GM10266 (cell line): ENCODE measurements around the gene KCNK13.

ENCODE experiments used
- DNase-seq: peaks from one replicate; pipeline ENCODE4 v3.0.0; 2012; ENCODE audit errors: extremely low spot score
- CTCF ChIP-seq: IDR thresholded peaks from 2 replicates; pipeline ENCODE4 v1.5.1; 2012; ENCODE audit warnings: mild to moderate bottlenecking, low read depth; ENCODE audit not compliant: control insufficient read depth, insufficient read depth; ENCODE audit errors: missing control alignments

KCNK13 gene

GRCh38 chr14:90107789-90108188, 46.0 kb downstream of the KCNK13 start:
- DNase-seq = no peak
- no peak for TF ChIP-seq CTCF

- no peak for TF ChIP-seq CTCF
- no peak for DNase-seq
These were observed 48.1 kb downstream of the KCNK13 start for GRCh38 chr14:90109858-90110257.

DNA sequence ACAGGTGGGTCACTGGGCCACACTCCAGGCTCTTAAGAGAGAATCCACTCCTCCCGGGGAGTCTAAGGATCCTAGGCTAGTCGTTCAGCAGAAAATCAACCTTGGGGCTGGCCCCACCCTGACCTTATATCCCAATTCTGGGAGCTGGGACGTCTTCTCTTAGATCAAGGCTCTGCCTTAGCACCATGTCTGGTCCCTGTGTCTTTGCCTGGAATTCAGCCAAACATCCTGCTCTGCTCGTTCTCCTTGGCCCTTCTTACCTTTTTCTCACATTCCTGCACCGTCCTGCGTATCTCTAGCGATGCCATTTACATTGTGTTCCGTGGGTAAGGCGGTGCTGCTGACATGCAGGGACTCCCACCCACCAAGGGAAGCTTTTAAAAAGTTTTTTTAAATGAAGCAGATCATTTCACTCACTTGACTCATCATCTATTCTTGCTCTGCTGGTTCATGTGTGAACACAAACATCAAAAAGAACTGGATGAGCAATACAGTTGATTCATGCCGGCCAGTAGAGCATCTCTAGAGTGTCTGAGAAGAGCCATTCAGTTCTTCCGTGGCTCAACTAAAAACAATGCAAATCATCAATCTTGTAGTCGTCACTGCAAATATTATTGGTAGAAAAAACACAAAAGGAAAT, 50.2 kb downstream of the KCNK13 start:
- no peak for TF ChIP-seq CTCF
- no peak for DNase-seq

- TF ChIP-seq CTCF = no peak
- DNase-seq = no peak
These were observed 52.8 kb downstream of the KCNK13 start for GRCh38 chr14:90114554-90114953.

DNA sequence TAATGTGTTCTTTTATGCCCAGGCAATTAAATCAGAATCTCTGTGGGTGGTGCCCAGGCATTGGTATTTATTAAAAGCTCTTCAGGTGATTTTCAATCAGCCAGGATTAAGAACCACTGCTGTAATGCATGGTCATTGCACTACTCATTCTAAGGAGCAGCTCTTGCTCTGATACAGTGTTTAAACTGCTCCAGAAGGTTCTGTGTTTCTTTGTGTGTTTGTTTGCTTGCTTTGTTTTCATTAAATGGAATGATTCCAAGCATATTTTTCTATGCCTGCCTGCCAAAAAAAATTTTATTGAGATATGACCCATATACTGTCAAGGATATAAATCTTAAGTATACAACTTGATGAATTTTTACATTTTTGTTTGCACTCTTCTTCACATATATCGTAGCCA, 54.0 kb downstream of the KCNK13 start:
- TF ChIP-seq CTCF = no peak
- no peak for DNase-seq

DNA sequence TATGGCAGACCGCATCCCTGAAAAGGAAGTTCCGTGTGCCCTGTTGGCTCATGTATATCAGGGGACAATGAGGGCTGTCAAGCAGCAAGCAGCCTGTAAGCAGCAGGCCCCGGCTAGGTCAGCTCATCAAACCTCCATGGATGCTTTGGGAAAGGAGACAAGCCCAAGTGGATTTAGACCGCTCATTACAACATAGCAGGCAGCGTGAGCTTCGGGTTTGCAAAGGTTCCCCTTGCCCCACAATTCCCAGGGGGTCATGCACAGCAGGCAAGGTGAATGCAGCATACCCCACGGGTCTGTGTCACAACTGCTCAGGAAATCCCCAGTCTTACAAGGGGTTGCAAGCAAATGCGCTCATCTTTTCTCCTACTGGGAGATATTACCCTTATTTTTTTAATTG, 54.6 kb downstream of the KCNK13 start:
- no peak for TF ChIP-seq CTCF
- DNase-seq = no peak

DNA sequence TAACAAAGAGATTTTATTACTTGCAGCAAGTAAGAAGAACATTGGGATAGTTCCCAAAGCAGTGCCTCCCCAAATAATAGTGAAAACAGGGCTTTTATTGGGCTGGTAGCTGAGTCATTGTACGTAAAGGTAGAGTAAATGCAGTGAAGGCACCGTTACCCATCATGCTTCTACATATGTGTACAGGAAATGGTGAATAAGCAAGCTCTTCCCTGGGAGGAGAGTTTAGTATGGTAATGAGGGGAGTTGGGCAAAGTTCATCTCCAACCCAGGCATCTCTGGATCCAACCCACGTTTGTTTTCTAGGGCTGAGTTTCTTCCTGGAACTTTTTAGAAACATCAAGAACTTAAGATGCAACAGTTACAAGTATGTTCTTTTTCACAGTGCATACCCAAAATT, 56.2 kb downstream of the KCNK13 start:
- no peak for TF ChIP-seq CTCF
- DNase-seq = no peak
